Measurements from ENCODE around the gene PGBD5.

PGBD5 gene

GRCh38 chr1:230348386-230349019 is 77.6 kb downstream of the PGBD5 start:
- DNase-seq (ENCODE audit: low read depth): no peak

- DNase-seq (ENCODE audit: low read depth): no peak
These were observed 78.2 kb downstream of the PGBD5 start for GRCh38 chr1:230347896-230348295.

- DNase-seq (ENCODE audit: low read depth): no peak
These were observed 80.8 kb downstream of the PGBD5 start for GRCh38 chr1:230345139-230345885.

GRCh38 chr1:230342699-230343098 is 83.4 kb downstream of the PGBD5 start:
- no peak for DNase-seq (ENCODE audit: low read depth)

- DNase-seq (ENCODE audit: low read depth): no peak
These were observed 84.1 kb downstream of the PGBD5 start for GRCh38 chr1:230342019-230342418.

GRCh38 chr1:230341162-230341546 is 85.0 kb downstream of the PGBD5 start:
- DNase-seq (ENCODE audit: low read depth): no peak

GRCh38 chr1:230340526-230341161 is 85.5 kb downstream of the PGBD5 start:
- DNase-seq (ENCODE audit: low read depth): no peak

GRCh38 chr1:230339033-230339432 is 87.1 kb downstream of the PGBD5 start:
- DNase-seq (ENCODE audit: low read depth): no peak

- no peak for DNase-seq (ENCODE audit: low read depth)
These were observed 88.9 kb downstream of the PGBD5 start for GRCh38 chr1:230337266-230337665.

- no peak for DNase-seq (ENCODE audit: low read depth)
These were observed 90.1 kb downstream of the PGBD5 start for GRCh38 chr1:230335861-230336522.

GRCh38 chr1:230334447-230334837 is 91.7 kb downstream of the PGBD5 start:
- DNase-seq (ENCODE audit: low read depth): no peak

- no peak for DNase-seq (ENCODE audit: low read depth)
These were observed 92.3 kb downstream of the PGBD5 start for GRCh38 chr1:230333590-230334446.

GRCh38 chr1:230332575-230333066 is 93.5 kb downstream of the PGBD5 start:
- no peak for DNase-seq (ENCODE audit: low read depth)

- DNase-seq (ENCODE audit: low read depth): no peak
These were observed 94.1 kb downstream of the PGBD5 start for GRCh38 chr1:230332061-230332460.

GRCh38 chr1:230330157-230330556 is 96.0 kb downstream of the PGBD5 start:
- DNase-seq (ENCODE audit: low read depth): no peak

- DNase-seq (ENCODE audit: low read depth): no peak
These were observed 97.7 kb downstream of the PGBD5 start for GRCh38 chr1:230328342-230329015.

- DNase-seq (ENCODE audit: low read depth): no peak
These were observed 98.2 kb downstream of the PGBD5 start for GRCh38 chr1:230327892-230328284.

GRCh38 chr1:230326971-230327891 is 98.9 kb downstream of the PGBD5 start:
- DNase-seq (ENCODE audit: low read depth): no peak

GRCh38 chr1:230323686-230324085 is 102.4 kb downstream of the PGBD5 start:
- DNase-seq (ENCODE audit: low read depth): no peak

Measured in T follicular helper cell (primary cell).